WTC11 (cell line): ENCODE results near the gene SH3PXD2A.

Source experiments
- CTCF ChIP-seq: fragments of 200-600 bp; IDR thresholded peaks from 2 replicates; pipeline ENCODE4 v1.8.0; 2022; ENCODE audit warnings: antibody characterized with exemption
- ZNF138 ChIP-seq: sonication (generic); formaldehyde crosslinking; conservative IDR thresholded peaks from 2 replicates; pipeline ENCODE4 v1.8.1; 2022; ENCODE audit warnings: mild to moderate bottlenecking, moderate library complexity, missing genetic modification reagents
- ZNF396 ChIP-seq: fragments of 250-450 bp; sonication (Bioruptor Pico); IDR thresholded peaks from 2 replicates; pipeline ENCODE4 v1.8.0; 2021; ENCODE audit warnings: mild to moderate bottlenecking, moderate library complexity, borderline replicate concordance
- TF ChIP-seq, protein P1 (sequence below): sonication (generic); formaldehyde crosslinking; IDR thresholded peaks from 2 replicates; pipeline ENCODE4 v1.8.1; 2023; ENCODE audit warnings: mild to moderate bottlenecking, missing genetic modification reagents, borderline replicate concordance

DNA sequence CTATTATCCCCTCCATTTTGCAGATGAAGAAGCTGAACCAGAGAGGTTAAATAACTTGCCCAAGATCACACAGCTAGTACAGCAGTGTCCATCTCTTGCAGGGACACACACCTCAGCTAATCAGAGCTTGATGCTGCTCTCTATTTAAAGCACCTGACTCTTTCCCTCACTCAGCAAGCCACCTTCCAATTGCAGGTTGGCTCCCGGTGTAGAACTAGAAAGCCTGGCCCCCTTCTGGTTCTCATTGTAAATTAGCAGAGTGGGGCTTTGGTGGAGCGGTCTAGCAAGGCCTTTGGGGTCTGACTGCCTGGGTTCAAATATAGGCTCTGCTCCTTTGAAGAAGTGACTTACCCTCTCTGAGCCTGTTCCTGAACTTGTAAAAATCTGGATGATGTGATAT lies 185.4 kb downstream of the SH3PXD2A start:
- TF ChIP-seq, protein P1, sequence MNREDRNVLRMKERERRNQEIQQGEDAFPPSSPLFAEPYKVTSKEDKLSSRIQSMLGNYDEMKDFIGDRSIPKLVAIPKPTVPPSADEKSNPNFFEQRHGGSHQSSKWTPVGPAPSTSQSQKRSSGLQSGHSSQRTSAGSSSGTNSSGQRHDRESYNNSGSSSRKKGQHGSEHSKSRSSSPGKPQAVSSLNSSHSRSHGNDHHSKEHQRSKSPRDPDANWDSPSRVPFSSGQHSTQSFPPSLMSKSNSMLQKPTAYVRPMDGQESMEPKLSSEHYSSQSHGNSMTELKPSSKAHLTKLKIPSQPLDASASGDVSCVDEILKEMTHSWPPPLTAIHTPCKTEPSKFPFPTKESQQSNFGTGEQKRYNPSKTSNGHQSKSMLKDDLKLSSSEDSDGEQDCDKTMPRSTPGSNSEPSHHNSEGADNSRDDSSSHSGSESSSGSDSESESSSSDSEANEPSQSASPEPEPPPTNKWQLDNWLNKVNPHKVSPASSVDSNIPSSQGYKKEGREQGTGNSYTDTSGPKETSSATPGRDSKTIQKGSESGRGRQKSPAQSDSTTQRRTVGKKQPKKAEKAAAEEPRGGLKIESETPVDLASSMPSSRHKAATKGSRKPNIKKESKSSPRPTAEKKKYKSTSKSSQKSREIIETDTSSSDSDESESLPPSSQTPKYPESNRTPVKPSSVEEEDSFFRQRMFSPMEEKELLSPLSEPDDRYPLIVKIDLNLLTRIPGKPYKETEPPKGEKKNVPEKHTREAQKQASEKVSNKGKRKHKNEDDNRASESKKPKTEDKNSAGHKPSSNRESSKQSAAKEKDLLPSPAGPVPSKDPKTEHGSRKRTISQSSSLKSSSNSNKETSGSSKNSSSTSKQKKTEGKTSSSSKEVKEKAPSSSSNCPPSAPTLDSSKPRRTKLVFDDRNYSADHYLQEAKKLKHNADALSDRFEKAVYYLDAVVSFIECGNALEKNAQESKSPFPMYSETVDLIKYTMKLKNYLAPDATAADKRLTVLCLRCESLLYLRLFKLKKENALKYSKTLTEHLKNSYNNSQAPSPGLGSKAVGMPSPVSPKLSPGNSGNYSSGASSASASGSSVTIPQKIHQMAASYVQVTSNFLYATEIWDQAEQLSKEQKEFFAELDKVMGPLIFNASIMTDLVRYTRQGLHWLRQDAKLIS = no peak
- TF ChIP-seq CTCF (no peak), ZNF138 (CRISPR knock-in tag) (no peak), ZNF396 (CRISPR knock-in tag) (no peak)
